Vagina (tissue), 2 donors: ENCODE results near the gene CCNT1.

Experiments
- CTCF ChIP-seq, 3 experiments: fragments of 450-650 bp in 2 of 3; fragments of 200-600 bp in 1 of 3; sonication (generic) in 1 of 3; IDR thresholded peaks; one replicate each; pipeline ENCODE4 v1.5.1; 2017 to 2019; ENCODE audit warnings: antibody characterized with exemption in 3 of 3, mild to moderate bottlenecking in 2 of 3, moderate library complexity in 2 of 3
- POLR2A ChIP-seq, 2 donors: fragments of 450-650 bp; IDR thresholded peaks; one replicate each; pipeline ENCODE4 v1.6.1; 2017; ENCODE audit warnings: antibody characterized with exemption in 2 of 2, mild to moderate bottlenecking in 2 of 2, moderate library complexity in 2 of 2

GRCh38 chr12:48750215-48750614 is 33.7 kb upstream of the CCNT1 start:
- TF ChIP-seq CTCF (IDR thresholded peaks at IDR 0.05): no peak
- TF ChIP-seq POLR2A (IDR thresholded peaks at IDR 0.05): no peak
